ENCODE data around the gene ASB4. TPM values are rescaled to one million over a fixed set of nuclear protein-coding genes. Genes with fewer than 3 reads are reported as not detected.

ASB4 gene
- polyA plus RNA-seq, 1 experiment, result 0.06 TPM

GRCh38 chr7:95467912-95468607, 17.7 kb upstream of the ASB4 start:
- ChIA-PET CTCF (interaction anchor here (1.0 to 3.6 kb wide), 2 partner anchors 9 to 11 kb away, joined by 4 to 21 read pairs; no protein-coding TSS in a partner anchor), POLR2A (no interaction called here)
- no peak overlapping the region for H3K4me3 ChIP-seq (ENCODE audit: low read depth, low read length)
- no peak for DNase-seq (ENCODE audit: low read depth, low spot score)
- no peak overlapping the region for H3K27ac ChIP-seq (ENCODE audit: low read depth, low read length)
- TF ChIP-seq CTCF (IDR thresholded peaks at IDR 0.05; ENCODE audit: low read depth, low read length), result no peak
- no peaks in the 10 kb centered on the region for H3K27me3 ChIP-seq (ENCODE audit: control insufficient read depth, insufficient read depth, low read length)
- no peaks in the 10 kb centered on the region for H3K9me3 ChIP-seq (ENCODE audit: control insufficient read depth, insufficient read depth, low read length)

- DNase-seq (ENCODE audit: low read depth, low spot score), result no peak
- H3K9me3 ChIP-seq (ENCODE audit: control insufficient read depth, insufficient read depth, low read length), result no peaks in the 10 kb centered on the region
- H3K27ac ChIP-seq (ENCODE audit: low read depth, low read length), result no peak overlapping the region
- no peaks in the 10 kb centered on the region for H3K27me3 ChIP-seq (ENCODE audit: control insufficient read depth, insufficient read depth, low read length)
- TF ChIP-seq CTCF (IDR thresholded peaks at IDR 0.05; ENCODE audit: low read depth, low read length), result no peak
- ChIA-PET POLR2A (no interaction called here), CTCF (interaction anchor here (1.2 kb wide), 1 partner anchor 43 kb away, joined by 4 read pairs; no protein-coding TSS in a partner anchor)
- no peak overlapping the region for H3K4me3 ChIP-seq (ENCODE audit: low read depth, low read length)
These were observed 16.6 kb upstream of the ASB4 start for GRCh38 chr7:95469187-95469586.

GRCh38 chr7:95469848-95470247, 15.9 kb upstream of the ASB4 start:
- no peak for DNase-seq (ENCODE audit: low read depth, low spot score)
- no peak overlapping the region for H3K27ac ChIP-seq (ENCODE audit: low read depth, low read length)
- H3K4me3 ChIP-seq (ENCODE audit: low read depth, low read length), result no peak overlapping the region
- no peak for TF ChIP-seq CTCF (IDR thresholded peaks at IDR 0.05; ENCODE audit: low read depth, low read length)
- CTCF ChIA-PET, result interaction anchor here (1.2 kb wide), 1 partner anchor 42 kb away, joined by 4 read pairs; no protein-coding TSS in a partner anchor
- H3K27me3 ChIP-seq (ENCODE audit: control insufficient read depth, insufficient read depth, low read length), result no peaks in the 10 kb centered on the region
- no peaks in the 10 kb centered on the region for H3K9me3 ChIP-seq (ENCODE audit: control insufficient read depth, insufficient read depth, low read length)
- POLR2A ChIA-PET, result no interaction called here

- TF ChIP-seq CTCF (IDR thresholded peaks at IDR 0.05; ENCODE audit: low read depth, low read length), result no peak
- H3K27ac ChIP-seq (ENCODE audit: low read depth, low read length), result no peak overlapping the region
- H3K4me3 ChIP-seq (ENCODE audit: low read depth, low read length), result no peak overlapping the region
- H3K27me3 ChIP-seq (ENCODE audit: control insufficient read depth, insufficient read depth, low read length), result no peaks in the 10 kb centered on the region
- DNase-seq (ENCODE audit: low read depth, low spot score), result no peak
- ChIA-PET POLR2A (no interaction called here), CTCF (no interaction called here)
- H3K9me3 ChIP-seq (ENCODE audit: control insufficient read depth, insufficient read depth, low read length), result no peaks in the 10 kb centered on the region
These were observed 15.3 kb upstream of the ASB4 start for GRCh38 chr7:95470452-95470851.

GRCh38 chr7:95471071-95471470, 14.7 kb upstream of the ASB4 start:
- DNase-seq (ENCODE audit: low read depth, low spot score), result no peak
- Histone ChIP-seq H3K4me3 (ENCODE audit: low read depth, low read length) (no peak overlapping the region), H3K9me3 (ENCODE audit: control insufficient read depth, insufficient read depth, low read length) (no peaks in the 10 kb centered on the region), H3K27me3 (ENCODE audit: control insufficient read depth, insufficient read depth, low read length) (no peaks in the 10 kb centered on the region), H3K27ac (ENCODE audit: low read depth, low read length) (no peak overlapping the region)
- CTCF ChIA-PET, result no interaction called here
- TF ChIP-seq CTCF (IDR thresholded peaks at IDR 0.05; ENCODE audit: low read depth, low read length), result no peak
- POLR2A ChIA-PET, result no interaction called here
